H1 (cell line): ENCODE results near the gene TP63. TPM values are rescaled to one million over a fixed set of nuclear protein-coding genes. Genes with fewer than 3 reads are reported as not detected.

Experiments used
- PHF8 ChIP-seq: fragments of 200-600 bp; sonication (generic); conservative IDR thresholded peaks from 2 replicates; pipeline ENCODE4 v1.7.1; 2012; ENCODE audit warnings: low read depth, mild to moderate bottlenecking, inconsistent platforms, low read length, moderate library complexity
- SIX5 ChIP-seq: IDR thresholded peaks from 2 replicates; pipeline ENCODE4 v1.6.1; 2011; ENCODE audit warnings: mild to moderate bottlenecking, low read depth, low read length
- SRF ChIP-seq: IDR thresholded peaks from 2 replicates; pipeline ENCODE4 v1.6.1; 2011; ENCODE audit warnings: mild to moderate bottlenecking, low read depth, low read length, moderate library complexity
- polyA plus RNA-seq, 7 experiments: library from polyadenylated mRNA; depleted of rRNA in 3 of 7; stranded (reverse) in 5 of 7; unstranded in 2 of 7; fragments of >200 nt in 5 of 7; fragments of 200-250 nt in 2 of 7; gene quantifications; 1 replicate in 5 of 7; 2 replicates in 1 of 7; 4 replicates in 1 of 7; pipeline versions ENCODE4 v1.2.1 to v1.2.3, GENCODE V29; 2011 to 2013; ENCODE audit warnings: missing spikeins in 2 of 7, mixed read lengths in 2 of 7
- total RNA-seq: library from RNA; stranded (reverse); fragmentation: NEBNext Ultra II Directional; extraction: Animal tissue kit (Norgen Biotek cat#: 25700); gene quantifications from 2 replicates; pipeline ENCODE4 v1.2.1, GENCODE V29; 2021

The TP63 gene
- total and polyA plus RNA-seq, 2 of the 8 experiments (the other 6 are each of a cell fraction or from before 2014, with no cell fraction given), result not detected

DNA sequence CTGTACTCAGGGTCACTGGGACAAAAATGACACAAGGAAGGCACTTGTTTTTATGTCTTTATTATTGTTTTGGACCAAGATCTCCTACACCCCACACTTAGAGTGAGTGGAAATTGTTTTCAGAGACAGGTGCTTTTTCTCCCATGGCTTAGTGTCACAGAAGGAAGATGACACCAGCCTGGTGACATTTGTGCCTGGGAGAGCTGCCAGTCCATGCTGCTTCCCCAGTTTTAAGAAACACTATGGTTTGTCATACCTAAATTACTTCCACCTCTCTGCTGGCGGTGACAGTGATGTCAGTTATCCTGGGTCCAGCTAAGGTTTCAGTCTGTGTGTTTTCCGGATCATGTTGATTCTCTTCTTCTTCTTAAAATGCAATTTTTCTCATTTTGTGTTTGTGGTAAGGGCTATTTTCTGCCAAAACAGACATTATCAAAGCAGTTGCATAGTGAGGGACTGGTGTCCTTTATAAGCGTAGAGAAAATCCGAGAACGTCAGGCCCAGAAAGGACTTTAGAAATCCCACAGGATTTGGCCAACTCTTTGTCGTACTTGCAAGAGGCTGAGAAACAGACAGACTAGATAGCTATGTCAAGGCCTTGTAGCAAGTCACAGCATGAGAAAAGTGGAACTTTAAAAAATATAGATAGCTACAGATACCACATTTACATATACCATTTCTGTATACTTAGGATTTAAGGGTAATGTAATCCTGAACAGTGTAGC lies 149.5 kb downstream of the TP63 start (continued):
- TF ChIP-seq SIX5 (no peak), SRF (no peak), PHF8 (no peak)
